H1 (cell line): ENCODE data around the gene OR51V1.

Experiments
- BCL11A ChIP-seq, 2 experiments: IDR thresholded peaks; one replicate each; pipeline ENCODE4 v1.6.1; 2011; ENCODE audit warnings: low read depth in 2 of 2, low read length in 2 of 2, mild to moderate bottlenecking in 2 of 2
- EP300 ChIP-seq, 2 experiments: IDR thresholded peaks; 1 replicate in 1 of 2; 2 replicates in 1 of 2; pipeline ENCODE4 v1.6.1; 2011 to 2012; ENCODE audit warnings: low read depth in 2 of 2, low read length in 2 of 2, mild to moderate bottlenecking in 2 of 2, borderline replicate concordance in 1 of 2, inconsistent platforms in 1 of 2, moderate library complexity in 1 of 2
- EZH2 ChIP-seq: fragments of 200-600 bp; sonication (generic); IDR thresholded peaks from 2 replicates; pipeline ENCODE4 v1.7.1; 2012; ENCODE audit warnings: low read depth, mild to moderate bottlenecking, moderate library complexity, low read length, inconsistent platforms; ENCODE audit not compliant: severe bottlenecking
- POLR2A ChIP-seq, 2 experiments: IDR thresholded peaks; 1 replicate in 1 of 2; 2 replicates in 1 of 2; pipeline ENCODE4 v1.6.1; 2011; ENCODE audit warnings: low read depth in 2 of 2, low read length in 2 of 2, mild to moderate bottlenecking in 2 of 2; ENCODE audit errors: control extremely low read depth in 1 of 2
- POLR2AphosphoS5 ChIP-seq: IDR thresholded peaks from 2 replicates; pipeline ENCODE4 v1.6.1; 2011; ENCODE audit warnings: low read depth, low read length
- RAD21 ChIP-seq, 2 experiments: IDR thresholded peaks in 1 of 2; conservative IDR thresholded peaks in 1 of 2; 2 replicates each; pipeline ENCODE4 v1.6.1; 2011; ENCODE audit warnings: low read depth in 2 of 2, low read length in 2 of 2, improper control_type of control experiment in 1 of 2, inconsistent platforms in 1 of 2, mild to moderate bottlenecking in 1 of 2, moderate library complexity in 1 of 2
- SIN3A ChIP-seq, 2 experiments: IDR thresholded peaks in 1 of 2; conservative IDR thresholded peaks in 1 of 2; 2 replicates each; pipeline ENCODE4 v1.6.1; 2011 to 2012; ENCODE audit warnings: low read length in 2 of 2, improper control_type of control experiment in 1 of 2, low read depth in 1 of 2, mild to moderate bottlenecking in 1 of 2
- SP1 ChIP-seq: IDR thresholded peaks from 2 replicates; pipeline ENCODE4 v1.6.1; 2011; ENCODE audit warnings: low read depth, low read length
- ZNF274 ChIP-seq: IDR thresholded peaks from 2 replicates; pipeline ENCODE4 v1.7.0; 2012; ENCODE audit warnings: low read length, borderline replicate concordance; ENCODE audit errors: extremely low read depth
- TF ChIP-seq, protein P1 (sequence below), 3 experiments: IDR thresholded peaks; 1 replicate in 2 of 3; 2 replicates in 1 of 3; pipeline versions ENCODE4 v1.5.1 to v1.6.1; 2011; ENCODE audit warnings: low read length in 3 of 3, mild to moderate bottlenecking in 3 of 3, inconsistent platforms in 2 of 3, low read depth in 1 of 3, moderate library complexity in 1 of 3; ENCODE audit not compliant: insufficient read depth in 1 of 3; ENCODE audit errors: control extremely low read depth in 1 of 3
- TF ChIP-seq, protein P2 (sequence below): fragments of 300-600 bp; sonication (generic); IDR thresholded peaks from 2 replicates; pipeline ENCODE4 v1.7.1; 2012; ENCODE audit warnings: low read length, moderate library complexity, mild to moderate bottlenecking, inconsistent platforms; ENCODE audit not compliant: insufficient replicate concordance

DNA sequence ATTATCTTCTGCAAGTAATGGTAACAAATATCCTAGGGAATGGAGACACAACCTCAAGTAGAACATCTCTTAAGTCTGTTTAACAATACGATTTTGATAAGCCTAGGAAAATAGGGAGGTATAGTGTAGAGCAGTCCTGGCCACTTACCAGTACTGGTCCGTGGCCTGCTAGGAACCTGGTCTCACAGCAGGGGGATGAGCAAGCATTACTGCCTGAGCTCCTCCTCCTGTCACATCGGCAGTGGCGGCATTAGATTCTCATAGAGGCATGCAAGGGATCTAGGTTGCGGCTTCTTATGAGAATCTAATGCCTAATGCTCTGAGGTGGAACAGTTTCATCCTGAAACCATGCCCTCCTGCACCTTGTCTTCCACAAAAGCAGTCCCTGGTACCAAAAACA, 4.4 kb downstream of the OR51V1 start:
- TF ChIP-seq, protein P1, sequence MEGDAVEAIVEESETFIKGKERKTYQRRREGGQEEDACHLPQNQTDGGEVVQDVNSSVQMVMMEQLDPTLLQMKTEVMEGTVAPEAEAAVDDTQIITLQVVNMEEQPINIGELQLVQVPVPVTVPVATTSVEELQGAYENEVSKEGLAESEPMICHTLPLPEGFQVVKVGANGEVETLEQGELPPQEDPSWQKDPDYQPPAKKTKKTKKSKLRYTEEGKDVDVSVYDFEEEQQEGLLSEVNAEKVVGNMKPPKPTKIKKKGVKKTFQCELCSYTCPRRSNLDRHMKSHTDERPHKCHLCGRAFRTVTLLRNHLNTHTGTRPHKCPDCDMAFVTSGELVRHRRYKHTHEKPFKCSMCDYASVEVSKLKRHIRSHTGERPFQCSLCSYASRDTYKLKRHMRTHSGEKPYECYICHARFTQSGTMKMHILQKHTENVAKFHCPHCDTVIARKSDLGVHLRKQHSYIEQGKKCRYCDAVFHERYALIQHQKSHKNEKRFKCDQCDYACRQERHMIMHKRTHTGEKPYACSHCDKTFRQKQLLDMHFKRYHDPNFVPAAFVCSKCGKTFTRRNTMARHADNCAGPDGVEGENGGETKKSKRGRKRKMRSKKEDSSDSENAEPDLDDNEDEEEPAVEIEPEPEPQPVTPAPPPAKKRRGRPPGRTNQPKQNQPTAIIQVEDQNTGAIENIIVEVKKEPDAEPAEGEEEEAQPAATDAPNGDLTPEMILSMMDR (IDR thresholded peaks at IDR 0.05; ENCODE audit: control extremely low read depth in 1 of 3, insufficient read depth in 1 of 3, low read depth in 1 of 3, low read length in 3 of 3) = no peak
- TF ChIP-seq SIN3A (conservative IDR thresholded peaks at IDR 0.05 in 1 of 2, IDR thresholded peaks at IDR 0.05 in 1 of 2; ENCODE audit: low read depth in 1 of 2, low read length in 2 of 2) = no peak
- TF ChIP-seq BCL11A (IDR thresholded peaks at IDR 0.05; ENCODE audit: low read depth in 2 of 2, low read length in 2 of 2) = no peak
- no peak for TF ChIP-seq POLR2A (IDR thresholded peaks at IDR 0.05; ENCODE audit: control extremely low read depth in 1 of 2, low read depth in 2 of 2, low read length in 2 of 2)
- no peak for TF ChIP-seq EZH2
- TF ChIP-seq ZNF274 = no peak
- no peak for TF ChIP-seq SP1
- TF ChIP-seq POLR2AphosphoS5 = no peak
- TF ChIP-seq RAD21 (IDR thresholded peaks at IDR 0.05 in 1 of 2, conservative IDR thresholded peaks at IDR 0.05 in 1 of 2; ENCODE audit: low read depth in 2 of 2, low read length in 2 of 2) = no peak
- no peak for TF ChIP-seq EP300 (IDR thresholded peaks at IDR 0.05; ENCODE audit: borderline replicate concordance in 1 of 2, low read depth in 2 of 2, low read length in 2 of 2)
- TF ChIP-seq, protein P2, sequence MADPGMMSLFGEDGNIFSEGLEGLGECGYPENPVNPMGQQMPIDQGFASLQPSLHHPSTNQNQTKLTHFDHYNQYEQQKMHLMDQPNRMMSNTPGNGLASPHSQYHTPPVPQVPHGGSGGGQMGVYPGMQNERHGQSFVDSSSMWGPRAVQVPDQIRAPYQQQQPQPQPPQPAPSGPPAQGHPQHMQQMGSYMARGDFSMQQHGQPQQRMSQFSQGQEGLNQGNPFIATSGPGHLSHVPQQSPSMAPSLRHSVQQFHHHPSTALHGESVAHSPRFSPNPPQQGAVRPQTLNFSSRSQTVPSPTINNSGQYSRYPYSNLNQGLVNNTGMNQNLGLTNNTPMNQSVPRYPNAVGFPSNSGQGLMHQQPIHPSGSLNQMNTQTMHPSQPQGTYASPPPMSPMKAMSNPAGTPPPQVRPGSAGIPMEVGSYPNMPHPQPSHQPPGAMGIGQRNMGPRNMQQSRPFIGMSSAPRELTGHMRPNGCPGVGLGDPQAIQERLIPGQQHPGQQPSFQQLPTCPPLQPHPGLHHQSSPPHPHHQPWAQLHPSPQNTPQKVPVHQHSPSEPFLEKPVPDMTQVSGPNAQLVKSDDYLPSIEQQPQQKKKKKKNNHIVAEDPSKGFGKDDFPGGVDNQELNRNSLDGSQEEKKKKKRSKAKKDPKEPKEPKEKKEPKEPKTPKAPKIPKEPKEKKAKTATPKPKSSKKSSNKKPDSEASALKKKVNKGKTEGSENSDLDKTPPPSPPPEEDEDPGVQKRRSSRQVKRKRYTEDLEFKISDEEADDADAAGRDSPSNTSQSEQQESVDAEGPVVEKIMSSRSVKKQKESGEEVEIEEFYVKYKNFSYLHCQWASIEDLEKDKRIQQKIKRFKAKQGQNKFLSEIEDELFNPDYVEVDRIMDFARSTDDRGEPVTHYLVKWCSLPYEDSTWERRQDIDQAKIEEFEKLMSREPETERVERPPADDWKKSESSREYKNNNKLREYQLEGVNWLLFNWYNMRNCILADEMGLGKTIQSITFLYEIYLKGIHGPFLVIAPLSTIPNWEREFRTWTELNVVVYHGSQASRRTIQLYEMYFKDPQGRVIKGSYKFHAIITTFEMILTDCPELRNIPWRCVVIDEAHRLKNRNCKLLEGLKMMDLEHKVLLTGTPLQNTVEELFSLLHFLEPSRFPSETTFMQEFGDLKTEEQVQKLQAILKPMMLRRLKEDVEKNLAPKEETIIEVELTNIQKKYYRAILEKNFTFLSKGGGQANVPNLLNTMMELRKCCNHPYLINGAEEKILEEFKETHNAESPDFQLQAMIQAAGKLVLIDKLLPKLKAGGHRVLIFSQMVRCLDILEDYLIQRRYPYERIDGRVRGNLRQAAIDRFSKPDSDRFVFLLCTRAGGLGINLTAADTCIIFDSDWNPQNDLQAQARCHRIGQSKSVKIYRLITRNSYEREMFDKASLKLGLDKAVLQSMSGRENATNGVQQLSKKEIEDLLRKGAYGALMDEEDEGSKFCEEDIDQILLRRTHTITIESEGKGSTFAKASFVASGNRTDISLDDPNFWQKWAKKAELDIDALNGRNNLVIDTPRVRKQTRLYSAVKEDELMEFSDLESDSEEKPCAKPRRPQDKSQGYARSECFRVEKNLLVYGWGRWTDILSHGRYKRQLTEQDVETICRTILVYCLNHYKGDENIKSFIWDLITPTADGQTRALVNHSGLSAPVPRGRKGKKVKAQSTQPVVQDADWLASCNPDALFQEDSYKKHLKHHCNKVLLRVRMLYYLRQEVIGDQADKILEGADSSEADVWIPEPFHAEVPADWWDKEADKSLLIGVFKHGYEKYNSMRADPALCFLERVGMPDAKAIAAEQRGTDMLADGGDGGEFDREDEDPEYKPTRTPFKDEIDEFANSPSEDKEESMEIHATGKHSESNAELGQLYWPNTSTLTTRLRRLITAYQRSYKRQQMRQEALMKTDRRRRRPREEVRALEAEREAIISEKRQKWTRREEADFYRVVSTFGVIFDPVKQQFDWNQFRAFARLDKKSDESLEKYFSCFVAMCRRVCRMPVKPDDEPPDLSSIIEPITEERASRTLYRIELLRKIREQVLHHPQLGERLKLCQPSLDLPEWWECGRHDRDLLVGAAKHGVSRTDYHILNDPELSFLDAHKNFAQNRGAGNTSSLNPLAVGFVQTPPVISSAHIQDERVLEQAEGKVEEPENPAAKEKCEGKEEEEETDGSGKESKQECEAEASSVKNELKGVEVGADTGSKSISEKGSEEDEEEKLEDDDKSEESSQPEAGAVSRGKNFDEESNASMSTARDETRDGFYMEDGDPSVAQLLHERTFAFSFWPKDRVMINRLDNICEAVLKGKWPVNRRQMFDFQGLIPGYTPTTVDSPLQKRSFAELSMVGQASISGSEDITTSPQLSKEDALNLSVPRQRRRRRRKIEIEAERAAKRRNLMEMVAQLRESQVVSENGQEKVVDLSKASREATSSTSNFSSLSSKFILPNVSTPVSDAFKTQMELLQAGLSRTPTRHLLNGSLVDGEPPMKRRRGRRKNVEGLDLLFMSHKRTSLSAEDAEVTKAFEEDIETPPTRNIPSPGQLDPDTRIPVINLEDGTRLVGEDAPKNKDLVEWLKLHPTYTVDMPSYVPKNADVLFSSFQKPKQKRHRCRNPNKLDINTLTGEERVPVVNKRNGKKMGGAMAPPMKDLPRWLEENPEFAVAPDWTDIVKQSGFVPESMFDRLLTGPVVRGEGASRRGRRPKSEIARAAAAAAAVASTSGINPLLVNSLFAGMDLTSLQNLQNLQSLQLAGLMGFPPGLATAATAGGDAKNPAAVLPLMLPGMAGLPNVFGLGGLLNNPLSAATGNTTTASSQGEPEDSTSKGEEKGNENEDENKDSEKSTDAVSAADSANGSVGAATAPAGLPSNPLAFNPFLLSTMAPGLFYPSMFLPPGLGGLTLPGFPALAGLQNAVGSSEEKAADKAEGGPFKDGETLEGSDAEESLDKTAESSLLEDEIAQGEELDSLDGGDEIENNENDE = no peak
